ENCODE results near the gene ZNF560. TPM values are rescaled to one million over a fixed set of nuclear protein-coding genes. Genes with fewer than 3 reads are reported as not detected.

ZNF560 gene
- total and polyA plus RNA-seq, 8 donors, result 0.14 TPM; not detected in 7

DNA sequence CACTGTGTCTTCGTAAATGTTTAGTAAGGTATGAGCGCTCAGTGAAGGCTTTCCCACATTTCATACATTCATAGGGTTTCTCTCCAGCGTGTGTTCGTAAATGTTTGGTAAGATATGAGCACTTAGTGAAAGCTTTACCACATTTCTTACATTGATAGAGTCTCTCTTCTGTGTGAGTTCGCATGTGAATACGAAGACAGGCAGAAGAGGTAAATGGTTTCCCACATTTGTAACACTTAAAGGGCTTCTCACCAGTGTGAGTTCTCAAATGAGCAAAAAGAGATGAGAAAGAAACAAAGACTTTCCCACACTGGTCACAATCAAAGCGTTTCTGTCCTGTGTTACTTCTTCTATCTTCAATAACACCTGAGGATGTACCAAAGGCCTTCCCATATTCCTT is 31.3 kb downstream of the ZNF560 start:
- ATAC-seq (no peak), FAIRE-seq (no peak), DNase-seq (no peak)
- intact Hi-C loops (cut with DNase I), result no loop called here
- H3K4me1 ChIP-seq, result no peaks in the 10 kb centered on the region
- TF ChIP-seq CTCF (IDR thresholded peaks at IDR 0.05), result no peak
- no peak overlapping the region for H3K27ac ChIP-seq
- H3K27me3 ChIP-seq, result no peaks in the 10 kb centered on the region
- no peaks in the 10 kb centered on the region for H3K36me3 ChIP-seq
- H3K4me3 ChIP-seq, result no peak overlapping the region
- 70 to 79% methylated on average over 7 of the region's 7 CpGs for WGBS, 2 donors
- no peaks in the 10 kb centered on the region for H3K9me3 ChIP-seq

DNA sequence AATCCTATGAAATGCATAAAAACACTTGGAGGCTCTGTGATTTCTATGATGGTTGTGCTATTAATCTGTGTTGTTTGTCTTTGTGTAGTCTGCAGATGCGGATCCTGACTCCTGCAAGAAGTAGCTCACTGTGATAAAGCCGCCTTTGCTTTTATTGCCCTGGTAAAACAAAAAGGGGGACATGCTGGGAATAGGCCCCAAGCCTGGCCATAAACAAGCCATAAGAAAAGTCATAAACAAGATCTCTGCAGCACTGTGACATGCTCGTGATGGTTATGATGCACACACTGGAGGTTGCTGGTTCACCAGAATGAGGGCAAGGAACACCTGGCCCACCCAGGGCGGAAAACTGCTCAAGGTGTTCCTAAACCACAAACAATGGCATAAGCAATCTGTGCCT is 36.5 kb downstream of the ZNF560 start:
- H3K27ac ChIP-seq, result no peak overlapping the region
- TF ChIP-seq CTCF (IDR thresholded peaks at IDR 0.05), result no peak
- no peaks in the 10 kb centered on the region for H3K4me1 ChIP-seq
- no peak for DNase-seq
- WGBS, 2 donors, result 62 to 67% methylated on average over 4 of the region's 4 CpGs
- FAIRE-seq, result no peak
- H3K27me3 ChIP-seq, result no peaks in the 10 kb centered on the region
- intact Hi-C loops (cut with DNase I), result no loop called here
- no peak overlapping the region for H3K4me3 ChIP-seq
- no peak for ATAC-seq
- no peaks in the 10 kb centered on the region for H3K9me3 ChIP-seq
- H3K36me3 ChIP-seq, result no peaks in the 10 kb centered on the region

- ATAC-seq, result no peak
- TF ChIP-seq CTCF (IDR thresholded peaks at IDR 0.05), result no peak
- Histone ChIP-seq H3K27ac (no peak overlapping the region), H3K4me1 (no peaks in the 10 kb centered on the region), H3K4me3 (no peak overlapping the region), H3K36me3 (no peaks in the 10 kb centered on the region), H3K9me3 (no peaks in the 10 kb centered on the region), H3K27me3 (no peaks in the 10 kb centered on the region)
- FAIRE-seq, result no peak
- intact Hi-C loops (cut with DNase I), result no loop called here
- WGBS, 2 donors, result 67 to 68% methylated on average over 12 to 13 of the region's 13 CpGs
- no peak for DNase-seq
Measured at GRCh38 chr19:9456018-9456689, 42.3 kb downstream of the ZNF560 start.

DNA sequence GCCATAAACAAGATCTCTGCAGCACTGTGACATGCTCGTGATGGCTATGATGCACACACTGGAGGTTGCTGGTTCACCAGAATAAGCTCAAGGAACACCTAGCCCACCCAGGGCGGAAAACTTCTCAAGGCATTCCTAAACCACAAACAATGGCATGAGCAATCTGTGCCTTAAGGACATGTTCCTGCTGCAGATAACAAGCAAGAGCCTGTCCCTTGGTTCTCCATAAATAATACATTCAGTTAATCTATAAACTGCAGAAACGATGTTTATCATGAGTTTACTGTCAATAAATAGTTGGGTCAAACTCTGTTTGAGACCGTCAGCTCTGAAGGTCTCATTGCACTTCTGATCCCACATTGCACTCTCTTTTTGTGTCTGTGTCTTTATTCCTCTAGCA is 44.5 kb downstream of the ZNF560 start:
- TF ChIP-seq CTCF (IDR thresholded peaks at IDR 0.05), result no peak
- FAIRE-seq (no peak), ATAC-seq (no peak), DNase-seq (no peak)
- H3K27me3 ChIP-seq, result no peaks in the 10 kb centered on the region
- intact Hi-C loops (cut with DNase I), result no loop called here
- WGBS, 2 donors, result 70 to 80% methylated on average over 4 of the region's 4 CpGs
- no peaks in the 10 kb centered on the region for H3K9me3 ChIP-seq
- H3K27ac ChIP-seq, result no peak overlapping the region
- no peak overlapping the region for H3K4me3 ChIP-seq
- H3K36me3 ChIP-seq, result no peaks in the 10 kb centered on the region
- H3K4me1 ChIP-seq, result no peaks in the 10 kb centered on the region

DNA sequence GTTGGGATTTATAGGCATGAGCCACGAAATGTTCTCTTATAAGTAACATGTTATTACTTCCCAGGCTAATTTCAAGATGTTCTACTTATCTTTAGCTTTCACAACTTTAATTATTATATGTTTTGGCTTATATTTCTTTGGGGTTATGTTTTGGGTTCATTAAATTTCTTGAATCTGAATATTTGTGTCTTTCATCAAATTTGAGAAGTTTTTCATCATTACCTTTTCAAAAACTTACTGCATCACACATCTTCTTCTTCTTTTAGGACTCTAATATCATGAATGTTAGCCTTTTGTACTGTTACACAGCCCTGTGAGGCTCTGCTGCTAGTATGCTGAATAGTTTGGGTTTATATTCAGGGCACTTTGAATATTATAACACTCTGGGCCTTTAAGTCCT is 53.4 kb downstream of the ZNF560 start:
- Histone ChIP-seq H3K27ac (no peak overlapping the region), H3K4me1 (no peaks in the 10 kb centered on the region), H3K36me3 (no peaks in the 10 kb centered on the region), H3K9me3 (no peaks in the 10 kb centered on the region), H3K27me3 (no peaks in the 10 kb centered on the region), H3K4me3 (no peak overlapping the region)
- FAIRE-seq (no peak), ATAC-seq (no peak), DNase-seq (no peak)
- no peak for TF ChIP-seq CTCF (IDR thresholded peaks at IDR 0.05)
- intact Hi-C loops (cut with DNase I), result no loop called here
- 45 to 64% methylated on average over 1 of the region's 1 CpG for WGBS, 2 donors
